ENCODE measurements around the gene RHOBTB1.

Gene RHOBTB1

DNA sequence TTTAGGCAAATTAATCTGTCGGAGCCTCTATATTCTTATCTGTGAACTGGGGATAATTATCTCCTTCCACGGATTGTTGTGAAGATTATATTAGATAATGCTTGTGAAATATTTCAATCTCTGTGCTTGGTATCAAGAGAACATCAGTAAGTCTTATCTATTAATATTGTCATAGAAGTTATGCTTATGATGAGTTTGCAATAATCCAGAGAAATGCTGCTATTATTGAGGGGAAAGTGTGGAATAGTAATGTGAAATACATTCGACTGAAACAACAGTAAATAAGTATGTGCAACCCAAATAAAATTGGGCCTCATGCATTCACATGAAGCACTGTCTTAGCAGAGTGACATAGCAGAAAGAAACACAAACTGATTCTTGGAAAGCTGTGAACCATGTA is 13.7 kb downstream of the RHOBTB1 start:
- TF ChIP-seq, protein P1, sequence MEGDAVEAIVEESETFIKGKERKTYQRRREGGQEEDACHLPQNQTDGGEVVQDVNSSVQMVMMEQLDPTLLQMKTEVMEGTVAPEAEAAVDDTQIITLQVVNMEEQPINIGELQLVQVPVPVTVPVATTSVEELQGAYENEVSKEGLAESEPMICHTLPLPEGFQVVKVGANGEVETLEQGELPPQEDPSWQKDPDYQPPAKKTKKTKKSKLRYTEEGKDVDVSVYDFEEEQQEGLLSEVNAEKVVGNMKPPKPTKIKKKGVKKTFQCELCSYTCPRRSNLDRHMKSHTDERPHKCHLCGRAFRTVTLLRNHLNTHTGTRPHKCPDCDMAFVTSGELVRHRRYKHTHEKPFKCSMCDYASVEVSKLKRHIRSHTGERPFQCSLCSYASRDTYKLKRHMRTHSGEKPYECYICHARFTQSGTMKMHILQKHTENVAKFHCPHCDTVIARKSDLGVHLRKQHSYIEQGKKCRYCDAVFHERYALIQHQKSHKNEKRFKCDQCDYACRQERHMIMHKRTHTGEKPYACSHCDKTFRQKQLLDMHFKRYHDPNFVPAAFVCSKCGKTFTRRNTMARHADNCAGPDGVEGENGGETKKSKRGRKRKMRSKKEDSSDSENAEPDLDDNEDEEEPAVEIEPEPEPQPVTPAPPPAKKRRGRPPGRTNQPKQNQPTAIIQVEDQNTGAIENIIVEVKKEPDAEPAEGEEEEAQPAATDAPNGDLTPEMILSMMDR (IDR thresholded peaks at IDR 0.05; ENCODE audit: poor library complexity, severe bottlenecking) = no peak
- H3K4me1 ChIP-seq (ENCODE audit: insufficient read depth, poor library complexity, severe bottlenecking) = no peaks in the 10 kb centered on the region
- DNase-seq (ENCODE audit: low spot score) (no peak), ATAC-seq (ENCODE audit: low read depth) (no peak)
- no peak overlapping the region for H3K4me3 ChIP-seq (ENCODE audit: severe bottlenecking)
- no peaks in the 10 kb centered on the region for H3K36me3 ChIP-seq (ENCODE audit: low read depth)
- no peak overlapping the region for H3K27ac ChIP-seq (ENCODE audit: poor library complexity, severe bottlenecking)
- no peaks in the 10 kb centered on the region for H3K27me3 ChIP-seq (ENCODE audit: insufficient read depth, poor library complexity, severe bottlenecking)
- no peaks in the 10 kb centered on the region for H3K9me3 ChIP-seq (ENCODE audit: severe bottlenecking)

DNA sequence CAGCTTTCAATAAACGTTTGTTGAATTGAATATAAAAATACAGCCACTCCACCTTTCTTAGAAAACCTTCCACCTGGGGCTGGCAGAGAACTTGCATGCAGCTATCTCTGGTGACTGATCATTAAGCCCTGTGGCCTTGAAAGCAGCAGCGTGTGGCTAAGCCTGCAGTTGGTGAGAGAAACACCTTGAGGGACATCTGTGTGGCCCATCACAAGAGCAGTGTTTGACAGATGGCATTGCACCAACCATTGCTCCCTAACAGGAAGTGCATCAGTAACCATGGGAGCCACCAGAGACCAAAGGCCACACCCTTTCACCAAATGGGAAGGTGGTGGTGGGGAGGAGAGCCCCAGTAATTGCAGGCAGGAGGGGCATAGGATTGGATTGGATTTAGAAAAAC is 22.4 kb downstream of the RHOBTB1 start:
- TF ChIP-seq, protein P1 (IDR thresholded peaks at IDR 0.05; ENCODE audit: poor library complexity, severe bottlenecking) = no peak
- Histone ChIP-seq H3K4me1 (ENCODE audit: insufficient read depth, poor library complexity, severe bottlenecking) (peaks cover 6% of the 10 kb centered on the region), H3K4me3 (ENCODE audit: severe bottlenecking) (no peak overlapping the region), H3K27me3 (ENCODE audit: insufficient read depth, poor library complexity, severe bottlenecking) (no peaks in the 10 kb centered on the region), H3K9me3 (ENCODE audit: severe bottlenecking) (no peaks in the 10 kb centered on the region), H3K27ac (ENCODE audit: poor library complexity, severe bottlenecking) (no peak overlapping the region), H3K36me3 (ENCODE audit: low read depth) (no peaks in the 10 kb centered on the region)
- DNase-seq (ENCODE audit: low spot score) (no peak), ATAC-seq (ENCODE audit: low read depth) (no peak)

DNA sequence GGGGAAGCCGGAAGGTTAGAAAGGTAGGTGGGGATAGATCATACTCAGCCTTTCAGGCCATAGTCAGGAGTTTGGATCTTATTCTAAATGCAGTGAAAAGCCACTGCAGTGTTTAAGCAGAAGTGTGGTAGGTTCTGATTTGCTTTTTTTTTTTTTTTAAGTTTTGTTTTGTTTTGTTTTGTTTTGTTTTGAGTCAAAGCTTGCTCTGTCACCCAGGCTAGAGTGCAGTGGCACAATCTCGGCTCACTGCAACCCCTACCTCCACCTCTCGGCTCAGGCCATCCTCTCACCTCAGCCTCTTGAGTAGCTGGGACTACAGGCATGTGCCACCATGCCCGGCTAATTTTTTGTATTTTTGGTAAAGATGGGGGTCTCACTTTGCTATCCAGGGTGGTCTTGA is 23.5 kb downstream of the RHOBTB1 start:
- H3K4me1 ChIP-seq (ENCODE audit: insufficient read depth, poor library complexity, severe bottlenecking) = peaks cover 6% of the 10 kb centered on the region
- ATAC-seq (ENCODE audit: low read depth) (no peak), DNase-seq (ENCODE audit: low spot score) (no peak)
- no peaks in the 10 kb centered on the region for H3K9me3 ChIP-seq (ENCODE audit: severe bottlenecking)
- no peaks in the 10 kb centered on the region for H3K27me3 ChIP-seq (ENCODE audit: insufficient read depth, poor library complexity, severe bottlenecking)
- no peak overlapping the region for H3K4me3 ChIP-seq (ENCODE audit: severe bottlenecking)
- no peaks in the 10 kb centered on the region for H3K36me3 ChIP-seq (ENCODE audit: low read depth)
- H3K27ac ChIP-seq (ENCODE audit: poor library complexity, severe bottlenecking) = no peak overlapping the region
- TF ChIP-seq, protein P1 (IDR thresholded peaks at IDR 0.05; ENCODE audit: poor library complexity, severe bottlenecking) = no peak

DNA sequence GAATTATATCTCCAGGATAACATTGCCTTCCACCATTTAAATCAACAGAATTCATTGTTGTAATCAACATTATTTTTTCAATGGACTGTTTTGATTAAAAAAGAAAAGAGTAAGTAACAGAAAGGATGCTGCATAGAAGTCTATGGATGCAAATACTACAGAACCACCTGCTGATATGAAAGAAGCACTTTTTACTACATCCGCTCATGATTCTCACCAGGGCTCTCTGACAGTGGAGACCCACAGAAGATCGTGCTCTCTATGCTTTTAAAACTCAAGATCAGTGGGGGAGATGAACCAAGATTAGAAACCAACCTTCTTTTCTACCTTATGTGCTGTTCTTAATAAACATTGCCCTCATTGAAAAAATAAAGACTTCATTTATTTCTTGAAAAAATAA is 24.4 kb downstream of the RHOBTB1 start:
- Histone ChIP-seq H3K27ac (ENCODE audit: poor library complexity, severe bottlenecking) (no peak overlapping the region), H3K4me1 (ENCODE audit: insufficient read depth, poor library complexity, severe bottlenecking) (peaks cover 6% of the 10 kb centered on the region), H3K4me3 (ENCODE audit: severe bottlenecking) (no peak overlapping the region), H3K9me3 (ENCODE audit: severe bottlenecking) (no peaks in the 10 kb centered on the region), H3K36me3 (ENCODE audit: low read depth) (no peaks in the 10 kb centered on the region), H3K27me3 (ENCODE audit: insufficient read depth, poor library complexity, severe bottlenecking) (no peaks in the 10 kb centered on the region)
- no peak for DNase-seq (ENCODE audit: low spot score)
- TF ChIP-seq, protein P1 (IDR thresholded peaks at IDR 0.05; ENCODE audit: poor library complexity, severe bottlenecking) = no peak
- ATAC-seq (ENCODE audit: low read depth) = no peak

DNA sequence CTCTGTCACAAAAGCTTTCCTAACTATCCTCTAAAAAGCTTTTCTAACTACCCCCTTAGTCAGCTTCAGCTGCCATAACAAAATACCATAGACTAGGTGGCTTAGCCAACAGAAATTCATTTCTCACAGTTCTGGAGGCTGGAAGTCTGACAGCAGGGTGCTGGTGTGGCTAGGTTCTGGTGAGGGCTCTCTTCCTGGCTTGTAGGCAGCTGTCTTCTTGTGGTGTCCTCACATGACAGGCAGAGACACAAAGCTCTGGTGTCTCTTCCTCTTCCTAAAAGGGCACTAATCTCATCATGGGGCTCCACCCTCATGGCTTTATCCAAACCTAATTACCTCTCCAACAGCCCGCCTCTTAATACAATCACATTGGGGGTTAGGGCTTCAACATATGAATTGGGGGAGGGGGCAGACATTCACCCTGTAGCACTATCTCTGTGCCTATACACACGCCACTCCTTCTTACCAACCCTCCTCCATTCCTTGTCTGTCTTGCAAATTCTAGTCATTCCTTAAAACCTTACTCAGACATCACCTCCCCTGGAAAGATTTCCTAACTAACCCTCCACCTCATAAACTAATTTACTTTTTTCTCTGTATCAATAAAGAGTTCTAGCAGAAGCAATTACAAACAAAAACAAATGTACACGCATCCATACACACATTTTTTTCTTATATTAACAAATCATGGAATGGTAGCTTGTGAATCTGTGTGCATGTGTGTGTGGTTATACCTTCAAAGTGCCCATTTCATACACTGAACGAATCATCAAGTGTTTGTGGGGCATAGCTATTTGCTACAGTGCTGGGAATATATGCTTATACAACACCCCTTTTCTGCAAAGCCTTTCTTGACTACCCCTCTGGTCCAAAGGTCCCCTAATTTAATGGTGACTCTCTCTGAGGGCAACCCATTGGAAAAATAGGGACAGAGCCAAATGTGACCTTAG is 26.4 kb downstream of the RHOBTB1 start:
- TF ChIP-seq, protein P1 (IDR thresholded peaks at IDR 0.05; ENCODE audit: poor library complexity, severe bottlenecking) = no peak
- H3K9me3 ChIP-seq (ENCODE audit: severe bottlenecking) = no peaks in the 10 kb centered on the region
- H3K27me3 ChIP-seq (ENCODE audit: insufficient read depth, poor library complexity, severe bottlenecking) = no peaks in the 10 kb centered on the region
- no peak overlapping the region for H3K27ac ChIP-seq (ENCODE audit: poor library complexity, severe bottlenecking)
- peaks cover 6% of the 10 kb centered on the region for H3K4me1 ChIP-seq (ENCODE audit: insufficient read depth, poor library complexity, severe bottlenecking)
- H3K4me3 ChIP-seq (ENCODE audit: severe bottlenecking) = no peak overlapping the region
- no peaks in the 10 kb centered on the region for H3K36me3 ChIP-seq (ENCODE audit: low read depth)
- DNase-seq (ENCODE audit: low spot score) (no peak), ATAC-seq (ENCODE audit: low read depth) (no peak)
